SK-N-SH (cell line): ENCODE measurements around the gene TPRA1. TPM values are rescaled to one million over a fixed set of nuclear protein-coding genes. Genes with fewer than 3 reads are reported as not detected.
A peak's percentile ranks its signal among the peaks of the same experiment; 100 is the strongest.

Experiments
- CTCF ChIA-PET: fragments of 300-600, 350-600 bp; formaldehyde crosslinking; extraction: SDS; loops from one replicate; lab custom pipeline; 2021; lab: Yijun Ruan, JAX
- POLR2A ChIA-PET: fragments of 350-600 bp; sonication (Branson Sonifier 250); formaldehyde crosslinking; extraction: SDS; loops from one replicate; lab custom pipeline; 2020; ENCODE audit warnings: antibody characterized with exemption, inconsistent platforms; lab: Yijun Ruan, JAX
- DNase-seq: peaks from one replicate; pipeline ENCODE4 v3.0.0; 2012
- H2AFZ ChIP-seq: fragments of 200-600 bp; sonication (generic); 2 replicates; pipeline ENCODE4 v1.8.1; 2016; ENCODE audit warnings: antibody characterized with exemption, mild to moderate bottlenecking, low read depth
- H3F3A ChIP-seq: fragments of 200-600 bp; sonication (generic); replicated peaks from 2 replicates; pipeline ENCODE3; 2016; ENCODE audit warnings: antibody characterized with exemption, mild to moderate bottlenecking; ENCODE audit not compliant: insufficient read depth
- H3K27ac ChIP-seq, 2 experiments: fragments of 200-500 bp in 1 of 2; fragments of 200-600 bp in 1 of 2; sonication (Bioruptor generic) in 1 of 2; sonication (generic), shearing (Covaris generic) in 1 of 2; 2 replicates each; pipeline versions ENCODE4 v1.5.1 to v1.6.1; 2014 to 2016; ENCODE audit warnings: low read depth in 2 of 2, inconsistent platforms in 1 of 2, low read length in 1 of 2, mild to moderate bottlenecking in 1 of 2, mixed read lengths in 1 of 2
- H3K27me3 ChIP-seq: fragments of 200-600 bp; sonication (generic), shearing (Covaris generic); 2 replicates; pipeline ENCODE4 v1.6.1; 2016; ENCODE audit warnings: mixed run types; ENCODE audit not compliant: insufficient read depth
- H3K36me3 ChIP-seq, 2 experiments: fragments of 200-500 bp in 1 of 2; fragments of 200-600 bp in 1 of 2; sonication (Bioruptor generic) in 1 of 2; sonication (generic) in 1 of 2; replicated peaks in 1 of 2; 2 replicates each; pipeline versions ENCODE3 to v1.5.1; 2014 to 2016; ENCODE audit warnings: low read length in 1 of 2, mild to moderate bottlenecking in 1 of 2; ENCODE audit not compliant: insufficient read depth in 2 of 2, control insufficient read depth in 1 of 2
- H3K4me1 ChIP-seq, 2 experiments: fragments of 200-500 bp in 1 of 2; fragments of 200-600 bp in 1 of 2; sonication (Bioruptor generic) in 1 of 2; sonication (generic), shearing (Covaris generic) in 1 of 2; 2 replicates each; pipeline versions ENCODE4 v1.5.1 to v1.6.1; 2014 to 2016; ENCODE audit warnings: low read depth in 1 of 2, low read length in 1 of 2, mixed run types in 1 of 2; ENCODE audit not compliant: insufficient read depth in 2 of 2, control insufficient read depth in 1 of 2
- H3K4me2 ChIP-seq: fragments of 200-600 bp; sonication (generic), shearing (Covaris generic); 2 replicates; pipeline ENCODE4 v1.6.1; 2017; ENCODE audit warnings: mixed run types
- H3K4me3 ChIP-seq, 2 experiments: fragments of 200-500 bp in 1 of 2; fragments of 200-600 bp in 1 of 2; sonication (Bioruptor generic) in 1 of 2; sonication (generic), shearing (Covaris generic) in 1 of 2; 2 replicates each; pipeline versions ENCODE4 v1.5.1 to v1.8.1; 2014 to 2016; ENCODE audit warnings: low read depth in 2 of 2, inconsistent platforms in 1 of 2, low read length in 1 of 2, mild to moderate bottlenecking in 1 of 2, mixed read lengths in 1 of 2, moderate library complexity in 1 of 2
- H3K79me2 ChIP-seq: fragments of 200-600 bp; sonication (generic); 2 replicates; pipeline ENCODE4 v1.8.1; 2017; ENCODE audit warnings: mild to moderate bottlenecking; ENCODE audit not compliant: insufficient read depth
- H3K9ac ChIP-seq: fragments of 200-600 bp; sonication (generic); 2 replicates; pipeline ENCODE4 v1.6.1; 2017; ENCODE audit warnings: mixed run types
- H3K9me2 ChIP-seq: fragments of 200-600 bp; sonication (generic); 2 replicates; pipeline ENCODE4 v1.6.1; 2017; ENCODE audit warnings: mixed run types
- H3K9me3 ChIP-seq: fragments of 200-600 bp; sonication (generic); 2 replicates; pipeline ENCODE4 v1.6.1; 2017; ENCODE audit warnings: mixed run types, mild to moderate bottlenecking, moderate library complexity
- H4K20me1 ChIP-seq: fragments of 200-600 bp; sonication (generic); 2 replicates; pipeline ENCODE4 v1.6.1; 2017; ENCODE audit warnings: mild to moderate bottlenecking, mixed run types; ENCODE audit not compliant: insufficient read depth
- ELF1 ChIP-seq: IDR thresholded peaks from 2 replicates; pipeline ENCODE4 v1.4.0; 2012
- EP300 ChIP-seq, 2 experiments: IDR thresholded peaks; 2 replicates each; pipeline versions ENCODE4 v1.4.0 to v1.6.1; 2012; ENCODE audit warnings: borderline replicate concordance in 1 of 2, low read depth in 1 of 2, low read length in 1 of 2
- EZH2phosphoT487 ChIP-seq: fragments of 200-600 bp; sonication (generic); IDR thresholded peaks from 2 replicates; pipeline ENCODE4 v1.6.1; 2017; ENCODE audit warnings: low read depth, mixed run types, mild to moderate bottlenecking, antibody characterized with exemption, moderate library complexity, borderline replicate concordance
- FOXJ3 ChIP-seq: sonication (generic); formaldehyde crosslinking; IDR thresholded peaks from 2 replicates; pipeline ENCODE4 v1.5.1; 2020; ENCODE audit warnings: mild to moderate bottlenecking, missing genetic modification reagents
- GABPA ChIP-seq: IDR thresholded peaks from 2 replicates; pipeline ENCODE4 v1.4.0; 2012; ENCODE audit warnings: low read depth, mild to moderate bottlenecking
- GATA2 ChIP-seq: sonication (generic); formaldehyde crosslinking; IDR thresholded peaks from 2 replicates; pipeline ENCODE4 v1.5.0; 2020; ENCODE audit warnings: mild to moderate bottlenecking, missing genetic modification reagents
- IRF3 ChIP-seq: fragments of 150-350 bp; IDR thresholded peaks from 2 replicates; pipeline ENCODE4 v1.6.1; 2016; ENCODE audit warnings: mild to moderate bottlenecking, low read depth, low read length
- MXI1 ChIP-seq: IDR thresholded peaks from 2 replicates; pipeline ENCODE4 v1.6.1; 2012; ENCODE audit warnings: mild to moderate bottlenecking, low read depth, low read length, improper control_type of control experiment
- NFIC ChIP-seq: IDR thresholded peaks from 2 replicates; pipeline ENCODE4 v1.4.0; 2012; ENCODE audit warnings: borderline replicate concordance
- PBX3 ChIP-seq: IDR thresholded peaks from 2 replicates; pipeline ENCODE4; 2012
- POLR2AphosphoS5 ChIP-seq: IDR thresholded peaks from 2 replicates; pipeline ENCODE4 v1.6.1; 2012; ENCODE audit warnings: low read depth, low read length
- RCOR1 ChIP-seq: fragments of 150-350 bp; IDR thresholded peaks from 2 replicates; pipeline ENCODE4 v1.6.1; 2017; ENCODE audit warnings: antibody characterized with exemption, low read length
- REST ChIP-seq: IDR thresholded peaks from 2 replicates; pipeline ENCODE4 v1.6.1; 2012; ENCODE audit warnings: mild to moderate bottlenecking, low read depth, low read length, moderate library complexity
- RFX5 ChIP-seq: IDR thresholded peaks from 2 replicates; pipeline ENCODE4 v1.6.1; 2012; ENCODE audit warnings: mild to moderate bottlenecking, improper control_type of control experiment, low read length
- SIN3A ChIP-seq: IDR thresholded peaks from 2 replicates; pipeline ENCODE4 v1.6.1; 2012; ENCODE audit warnings: low read depth, mild to moderate bottlenecking, low read length, moderate library complexity, borderline replicate concordance
- SMC3 ChIP-seq: IDR thresholded peaks from 2 replicates; pipeline ENCODE4 v1.6.1; 2012; ENCODE audit warnings: low read depth, low read length, improper control_type of control experiment
- USF2 ChIP-seq: fragments of 150-350 bp; IDR thresholded peaks from 2 replicates; pipeline ENCODE4 v1.6.1; 2017; ENCODE audit warnings: antibody characterized with exemption, low read length, low read depth, borderline replicate concordance
- WGBS: methylation state at CpG from one replicate; pipeline ENCODE4 v1.1.6; 2017; ENCODE audit warnings: low lambda C conversion rate; 5-methylcytosine and 5-hydroxymethylcytosine counted together
- polyA plus RNA-seq, 3 experiments: library from polyadenylated mRNA; depleted of rRNA; stranded (reverse); fragments of >200 nt; gene quantifications; 2 replicates each; pipeline ENCODE4 v1.2.3, GENCODE V29; 2012

TPRA1 gene
- polyA plus RNA-seq, 1 of the 3 experiments (the other 2 are of a cell fraction): 26.3 TPM

GRCh38 chr3:127535901-127536829 is 54.4 kb downstream of the TPRA1 start (continued):
- no peak for TF ChIP-seq REST
- no peak for TF ChIP-seq NFIC

- DNase-seq: no peak
- H3K4me2 ChIP-seq: no peak overlapping the region
- no peaks in the 10 kb centered on the region for H3K9me2 ChIP-seq
- no peaks in the 10 kb centered on the region for H3F3A ChIP-seq
- no peak overlapping the region for H3K9ac ChIP-seq
- H3K4me3 ChIP-seq: no peak overlapping the region
- no peaks in the 10 kb centered on the region for H3K36me3 ChIP-seq
- no peaks in the 10 kb centered on the region for H3K27me3 ChIP-seq
- peaks cover 0 to 39% of the 10 kb centered on the region in 2 experiments; a peak in 1 of 4 replicates for H3K4me1 ChIP-seq
- H2AFZ ChIP-seq: no peak overlapping the region
- CTCF ChIA-PET: interaction anchor here (0.6 to 2.2 kb wide), 4 partner anchors 9 to 784 kb away, joined by 3 to 15 read pairs (median 5); no protein-coding TSS in a partner anchor
- no peaks in the 10 kb centered on the region for H4K20me1 ChIP-seq
- POLR2A ChIA-PET: no interaction called here
- WGBS: 62% methylated on average over 10 of the region's 12 CpGs
- no peaks in the 10 kb centered on the region for H3K9me3 ChIP-seq
- peak overlapping the region in 1 of 2 experiments; percentile 34; a peak in 2 of 4 replicates for H3K27ac ChIP-seq
- no peaks in the 10 kb centered on the region for H3K79me2 ChIP-seq
- TF ChIP-seq USF2: no peak
- TF ChIP-seq REST: no peak
- no peak for TF ChIP-seq RFX5
- TF ChIP-seq FOXJ3: no peak
- TF ChIP-seq SIN3A: no peak
- TF ChIP-seq PBX3: no peak
- no peak for TF ChIP-seq EP300 (IDR thresholded peaks at IDR 0.05; ENCODE audit: borderline replicate concordance in 1 of 2, low read depth in 1 of 2, low read length in 1 of 2)
- no peak for TF ChIP-seq MXI1
- TF ChIP-seq IRF3: no peak
- TF ChIP-seq SMC3: no peak
- TF ChIP-seq GABPA: no peak
- TF ChIP-seq POLR2AphosphoS5: no peak
- TF ChIP-seq RCOR1: no peak
- no peak for TF ChIP-seq GATA2 (CRISPR knock-in tag)
- no peak for TF ChIP-seq ELF1
- no peak for TF ChIP-seq EZH2phosphoT487
- TF ChIP-seq NFIC: no peak
These were observed 55.3 kb downstream of the TPRA1 start for GRCh38 chr3:127535106-127535785.
